K562 (cell line): ENCODE results near the gene HEMK1. TPM values are rescaled to one million over a fixed set of nuclear protein-coding genes. Genes with fewer than 3 reads are reported as not detected.

Source experiments
- ATAC-seq: fragments of 200-7000 bp; cut with Tn5 transposase; 3 replicates; pipeline ENCODE4 v1.9.1; 2020; ENCODE audit warnings: moderate library complexity
- BruUV-seq: library from RNA; stranded (reverse); fragments of 400-500 nt; replicated peaks from 2 replicates; lab custom pipeline; 2021; lab: Mats Ljungman, UMichigan
- CTCF ChIA-PET: fragments of 300-600 bp; formaldehyde crosslinking; extraction: SDS; loops from one replicate; lab custom pipeline; 2021; ENCODE audit warnings: low intra/inter-chr PET ratio; lab: Yijun Ruan, JAX
- POLR2A ChIA-PET: fragments of 300-600, 350-650 bp; sonication (Branson Sonifier 250); formaldehyde crosslinking; extraction: SDS; loops from one replicate; lab custom pipeline; 2021; ENCODE audit warnings: antibody characterized with exemption, inconsistent platforms; lab: Yijun Ruan, JAX
- DNase-seq, 4 experiments: peaks; one replicate each; pipeline versions ENCODE4 v3.0.0 to v3.0.0-alpha.2; 2011 to 2018; ENCODE audit warnings: low spot score in 3 of 4, mixed read lengths in 3 of 4; ENCODE audit errors: extremely low read depth in 1 of 4
- FAIRE-seq: peaks from 2 replicates; lab custom pipeline; 2011; peaks lifted over from hg19 to GRCh38; lab: Jason Lieb, UNC
- H2AFZ ChIP-seq: 2 replicates; pipeline ENCODE4 v1.6.0; 2011; ENCODE audit warnings: low read depth, low read length, control low read depth, inconsistent platforms
- H3K27ac ChIP-seq: fragments of 200-600 bp; 3 replicates; pipeline ENCODE4 v1.8.0; 2011; ENCODE audit warnings: low read depth, mild to moderate bottlenecking, control low read depth, inconsistent platforms, low read length, moderate library complexity, mixed read lengths; ENCODE audit errors: extremely low read depth
- H3K27me3 ChIP-seq, 2 experiments: fragments of 300-600 bp in 1 of 2; 2 replicates in 1 of 2; 3 replicates in 1 of 2; pipeline versions ENCODE4 v1.6.0 to v1.8.0; 2011; ENCODE audit warnings: inconsistent platforms in 2 of 2, low read length in 2 of 2, mild to moderate bottlenecking in 1 of 2, mixed read lengths in 1 of 2, moderate library complexity in 1 of 2; ENCODE audit not compliant: control insufficient read depth in 2 of 2, insufficient read depth in 2 of 2
- H3K36me3 ChIP-seq: fragments of 300-600 bp; 3 replicates; pipeline ENCODE4 v1.8.0; 2011; ENCODE audit warnings: mild to moderate bottlenecking, low read length, inconsistent platforms; ENCODE audit not compliant: control insufficient read depth, insufficient read depth
- H3K4me1 ChIP-seq, 2 experiments: fragments of 200-600 bp in 1 of 2; replicated peaks in 1 of 2; 2 replicates in 1 of 2; 3 replicates in 1 of 2; pipeline versions ENCODE4 v1.5.1 to v1.8.0; 2011; ENCODE audit warnings: inconsistent platforms in 2 of 2, low read length in 2 of 2, mild to moderate bottlenecking in 1 of 2, mixed read lengths in 1 of 2, moderate library complexity in 1 of 2; ENCODE audit not compliant: control insufficient read depth in 2 of 2, insufficient read depth in 2 of 2
- H3K4me2 ChIP-seq: 2 replicates; pipeline ENCODE4 v1.6.1; 2011; ENCODE audit warnings: low read length, control low read depth, inconsistent platforms, mixed read lengths; ENCODE audit not compliant: insufficient read depth
- H3K4me3 ChIP-seq: fragments of 200-600 bp; sonication (generic), shearing (Covaris generic); 2 replicates; pipeline ENCODE4 v1.5.1; 2016; ENCODE audit warnings: control low read depth, inconsistent platforms
- H3K79me2 ChIP-seq: fragments of 200-600 bp; 3 replicates; pipeline ENCODE4 v1.8.0; 2011; ENCODE audit warnings: low read length, inconsistent platforms; ENCODE audit not compliant: control insufficient read depth, insufficient read depth
- H3K9ac ChIP-seq, 2 experiments: 2 replicates each; pipeline versions ENCODE4 v1.6.0 to v1.6.1; 2011; ENCODE audit warnings: low read depth in 2 of 2, low read length in 2 of 2, control low read depth in 1 of 2, inconsistent platforms in 1 of 2, mild to moderate bottlenecking in 1 of 2, mixed read lengths in 1 of 2; ENCODE audit not compliant: insufficient read depth in 1 of 2
- H3K9me1 ChIP-seq: one replicate; pipeline ENCODE4 v1.6.0; 2011; ENCODE audit warnings: inconsistent platforms, mild to moderate bottlenecking, low read length, moderate library complexity; ENCODE audit not compliant: control insufficient read depth, insufficient read depth
- H3K9me3 ChIP-seq: replicated peaks from 2 replicates; pipeline ENCODE4 v1.5.1; 2011; ENCODE audit warnings: low read depth, low read length, inconsistent platforms; ENCODE audit not compliant: control insufficient read depth, insufficient read depth
- H4K20me1 ChIP-seq: replicated peaks from 2 replicates; pipeline ENCODE4 v1.6.1; 2011; ENCODE audit warnings: low read length, inconsistent platforms, mixed read lengths; ENCODE audit not compliant: control insufficient read depth, insufficient read depth
- ATF1 ChIP-seq, 2 experiments: fragments of 450-650 bp in 1 of 2; IDR thresholded peaks; 2 replicates each; pipeline ENCODE4 v1.6.1; 2016; ENCODE audit warnings: missing compliant biosample characterization in 1 of 2, missing genetic modification characterization in 1 of 2
- CBX2 ChIP-seq: fragments of 200-600 bp; sonication (generic); IDR thresholded peaks from one replicate; pipeline ENCODE4 v1.6.1; 2012; ENCODE audit warnings: mild to moderate bottlenecking, low read length, inconsistent platforms; ENCODE audit not compliant: insufficient read depth, poor library complexity, severe bottlenecking
- CEBPB ChIP-seq: fragments of 450-650 bp; IDR thresholded peaks from 2 replicates; pipeline ENCODE4 v1.6.1; 2016; ENCODE audit warnings: missing genetic modification characterization, missing compliant biosample characterization
- DPF2 ChIP-seq: fragments of 450-650 bp; IDR thresholded peaks from 2 replicates; pipeline ENCODE4 v1.6.1; 2016
- ETV5 ChIP-seq: sonication (generic); formaldehyde crosslinking; IDR thresholded peaks from 2 replicates; pipeline ENCODE4 v1.4.0; 2020; ENCODE audit warnings: low read depth, mild to moderate bottlenecking, missing genetic modification reagents
- MAFG ChIP-seq: fragments of 450-650 bp; conservative IDR thresholded peaks from 2 replicates; pipeline ENCODE4 v1.6.1; 2016; ENCODE audit warnings: missing genetic modification characterization, missing compliant biosample characterization
- NUFIP1 ChIP-seq: fragments of 450-650 bp; IDR thresholded peaks from 2 replicates; pipeline ENCODE4 v1.6.1; 2018; ENCODE audit not compliant: partially characterized antibody
- PPARD ChIP-seq: fragments of 250-450 bp; sonication (Bioruptor Pico); IDR thresholded peaks from 2 replicates; pipeline ENCODE4 v1.8.0; 2022; ENCODE audit warnings: inconsistent platforms, mild to moderate bottlenecking, moderate library complexity
- RUNX1 ChIP-seq: sonication (generic); IDR thresholded peaks from 2 replicates; pipeline ENCODE4 v1.6.1; 2016; ENCODE audit warnings: antibody characterized with exemption, low read depth
- TEAD4 ChIP-seq, 2 experiments: sonication (generic) in 1 of 2; formaldehyde crosslinking in 1 of 2; IDR thresholded peaks; 2 replicates each; pipeline versions ENCODE4 v1.6.1 to v1.8.0; 2012 to 2022; ENCODE audit warnings: borderline replicate concordance in 1 of 2, inconsistent platforms in 1 of 2, low read length in 1 of 2, mild to moderate bottlenecking in 1 of 2, missing genetic modification reagents in 1 of 2
- THRAP3 ChIP-seq: fragments of 450-650 bp; IDR thresholded peaks from 2 replicates; pipeline ENCODE4 v1.6.1; 2016; ENCODE audit warnings: mild to moderate bottlenecking, inconsistent platforms, borderline replicate concordance
- ZNF174 ChIP-seq: fragments of 250-450 bp; sonication (Bioruptor Pico); IDR thresholded peaks from 2 replicates; pipeline ENCODE4 v1.4.0; 2020; ENCODE audit warnings: mild to moderate bottlenecking
- ZNF408 ChIP-seq: fragments of 250-450 bp; sonication (Bioruptor Pico); IDR thresholded peaks from 2 replicates; pipeline ENCODE4 v1.4.0; 2020; ENCODE audit warnings: low read depth, mild to moderate bottlenecking, moderate library complexity
- ZNF717 ChIP-seq: fragments of 250-450 bp; sonication (Bioruptor Pico); IDR thresholded peaks from 2 replicates; pipeline ENCODE4 v1.5.0; 2021
- ZNF76 ChIP-seq: fragments of 250-450 bp; sonication (Bioruptor Pico); IDR thresholded peaks from 2 replicates; pipeline ENCODE4 v1.4.0; 2020; ENCODE audit warnings: mild to moderate bottlenecking, moderate library complexity, borderline replicate concordance
- whole genome bisulfite sequencing: fragments of 100-300 bp; shearing (Covaris generic); methylation state at CpG from one replicate; pipeline ENCODE4 v1.1.6; 2016; ENCODE audit warnings: low coverage, mixed read lengths; ENCODE audit not compliant: insufficient coverage; ENCODE audit errors: missing lambda C conversion rate; 5-methylcytosine and 5-hydroxymethylcytosine counted together
- in situ Hi-C: fragments of 300-500 bp; cut with MboI; formaldehyde crosslinking; loops from 4 replicates; pipeline ENCODE4 v1.15.0; 2018; ENCODE audit warnings: inconsistent platforms, mixed read lengths
- intact Hi-C: fragments of 100-400 bp; cut with micrococcal nuclease; formaldehyde crosslinking; loops from 2 replicates; pipeline ENCODE4 v1.14.2; 2022
- polyA plus RNA-seq, 8 experiments: library from polyadenylated mRNA; depleted of rRNA in 4 of 8; stranded (reverse) in 5 of 8; unstranded in 3 of 8; fragments of >200 nt; fragmentation: Nextera tagmentation in 2 of 8; fragmentation: Illumina TruSeq in 1 of 8; extraction: Ambion mirVana in 2 of 8; extraction: Trizol in 1 of 8; gene quantifications; 2 replicates each; pipeline versions ENCODE4 v1.2.1 to v1.2.3, GENCODE V29; 2011 to 2014; ENCODE audit warnings: inconsistent platforms in 1 of 8, missing spikeins in 1 of 8
- total RNA-seq, 7 experiments: library from RNA; depleted of rRNA in 6 of 7; stranded (reverse); fragments of >200 nt in 6 of 7; fragmentation: Illumina TruSeq in 2 of 7; extraction: Trizol in 2 of 7; gene quantifications; 2 replicates each; pipeline versions ENCODE4 v1.2.1 to v1.2.3, GENCODE V29; 2011 to 2021; ENCODE audit warnings: low replicate concordance in 1 of 7
- TF ChIP-seq, protein P1 (sequence below): sonication (generic); formaldehyde crosslinking; IDR thresholded peaks from 2 replicates; pipeline ENCODE4 v1.8.0; 2022; ENCODE audit warnings: mild to moderate bottlenecking, missing genetic modification reagents
- TF ChIP-seq, protein P2 (sequence below), 2 experiments: fragments of 450-650 bp; IDR thresholded peaks; 2 replicates each; pipeline ENCODE4 v1.6.1; 2016
- TF ChIP-seq, protein P3 (sequence below): fragments of 150-350 bp; conservative IDR thresholded peaks from 2 replicates; pipeline ENCODE4 v1.6.1; 2014; ENCODE audit warnings: low read length
- TF ChIP-seq, protein P4 (sequence below): fragments of 450-650 bp; formaldehyde crosslinking; IDR thresholded peaks from 2 replicates; pipeline ENCODE4 v1.4.0; 2022; ENCODE audit warnings: missing genetic modification characterization

HEMK1 gene
- total and polyA plus RNA-seq, 9 of the 15 experiments (the other 6 are each of a cell fraction or from before 2014, with no cell fraction given), result 2.0 to 16.8 (median 11.4) TPM

DNA sequence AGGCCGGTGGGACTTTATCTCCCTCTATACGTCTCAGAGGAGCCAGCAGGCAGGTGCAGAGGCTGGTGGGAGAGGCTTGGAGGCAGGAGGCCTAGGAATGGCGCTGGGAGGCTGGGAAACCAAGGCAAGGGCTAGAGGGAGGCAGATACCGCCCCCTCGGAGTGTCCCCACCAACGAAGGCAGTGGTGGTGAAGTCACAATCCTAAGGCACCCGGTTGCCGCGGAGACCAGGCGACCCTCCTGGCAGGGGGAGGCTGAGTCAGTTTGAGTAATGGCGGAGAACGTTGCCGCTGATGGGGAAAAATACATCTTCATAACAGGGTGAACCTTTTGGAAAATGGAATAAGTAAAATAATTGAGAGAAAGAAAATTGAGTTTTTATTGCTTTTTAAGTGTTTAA is 36.0 kb upstream of the HEMK1 start:
- BruUV-seq, result no TSS peak
- DNase-seq, result no peak
- no peak for ATAC-seq
- H3K27ac ChIP-seq, result no peak overlapping the region
- intact Hi-C loops, result no loop called here
- H3K4me1 ChIP-seq, result peaks cover 10 to 41% of the 10 kb centered on the region in 2 experiments; a peak in 4 of 5 replicates
- no peaks in the 10 kb centered on the region for H3K9me3 ChIP-seq
- H3K9me1 ChIP-seq, result no peaks in the 10 kb centered on the region
- FAIRE-seq, result no peak
- H4K20me1 ChIP-seq, result no peaks in the 10 kb centered on the region
- H2AFZ ChIP-seq, result no peak overlapping the region
- ChIA-PET CTCF (no interaction called here), POLR2A (no interaction called here)
- H3K4me2 ChIP-seq, result no peak overlapping the region
- H3K36me3 ChIP-seq, result no peaks in the 10 kb centered on the region
- no peak overlapping the region; a peak in 1 of 4 replicates for H3K9ac ChIP-seq
- no peak overlapping the region for H3K4me3 ChIP-seq
- H3K27me3 ChIP-seq, result no peaks in the 10 kb centered on the region
- TF ChIP-seq, protein P1, sequence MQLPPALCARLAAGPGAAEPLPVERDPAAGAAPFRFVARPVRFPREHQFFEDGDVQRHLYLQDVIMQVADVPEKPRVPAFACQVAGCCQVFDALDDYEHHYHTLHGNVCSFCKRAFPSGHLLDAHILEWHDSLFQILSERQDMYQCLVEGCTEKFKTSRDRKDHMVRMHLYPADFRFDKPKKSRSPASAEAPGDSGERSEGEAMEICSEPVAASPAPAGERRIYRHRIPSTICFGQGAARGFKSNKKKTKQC (CRISPR knock-in tag), result no peak
- TF ChIP-seq ETV5 (CRISPR knock-in tag), result no peak
- TF ChIP-seq ZNF76, result no peak
- no peak for TF ChIP-seq ZNF174 (CRISPR knock-in tag)
- no peak for TF ChIP-seq NUFIP1
- no peak for TF ChIP-seq THRAP3
- no peak for TF ChIP-seq ATF1 (CRISPR knock-in tag; IDR thresholded peaks at IDR 0.05)
- no peak for TF ChIP-seq ATF1 (tag; IDR thresholded peaks at IDR 0.05)
- no peak for TF ChIP-seq RUNX1
- no peak for TF ChIP-seq CBX2
- TF ChIP-seq ZNF408 (CRISPR knock-in tag), result no peak
- TF ChIP-seq, protein P2, sequence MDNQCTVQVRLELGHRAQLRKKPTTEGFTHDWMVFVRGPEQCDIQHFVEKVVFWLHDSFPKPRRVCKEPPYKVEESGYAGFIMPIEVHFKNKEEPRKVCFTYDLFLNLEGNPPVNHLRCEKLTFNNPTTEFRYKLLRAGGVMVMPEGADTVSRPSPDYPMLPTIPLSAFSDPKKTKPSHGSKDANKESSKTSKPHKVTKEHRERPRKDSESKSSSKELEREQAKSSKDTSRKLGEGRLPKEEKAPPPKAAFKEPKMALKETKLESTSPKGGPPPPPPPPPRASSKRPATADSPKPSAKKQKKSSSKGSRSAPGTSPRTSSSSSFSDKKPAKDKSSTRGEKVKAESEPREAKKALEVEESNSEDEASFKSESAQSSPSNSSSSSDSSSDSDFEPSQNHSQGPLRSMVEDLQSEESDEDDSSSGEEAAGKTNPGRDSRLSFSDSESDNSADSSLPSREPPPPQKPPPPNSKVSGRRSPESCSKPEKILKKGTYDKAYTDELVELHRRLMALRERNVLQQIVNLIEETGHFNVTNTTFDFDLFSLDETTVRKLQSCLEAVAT (IDR thresholded peaks at IDR 0.05), result no peak
- TF ChIP-seq DPF2, result no peak
- no peak for TF ChIP-seq TEAD4 (IDR thresholded peaks at IDR 0.05; ENCODE audit: low read length)
- no peak for TF ChIP-seq TEAD4 (CRISPR knock-in tag; IDR thresholded peaks at IDR 0.05; ENCODE audit: borderline replicate concordance)
- no peak for TF ChIP-seq ZNF717 (CRISPR knock-in tag)
- TF ChIP-seq PPARD, result no peak
- no peak for TF ChIP-seq MAFG (tag)
- TF ChIP-seq, protein P3, sequence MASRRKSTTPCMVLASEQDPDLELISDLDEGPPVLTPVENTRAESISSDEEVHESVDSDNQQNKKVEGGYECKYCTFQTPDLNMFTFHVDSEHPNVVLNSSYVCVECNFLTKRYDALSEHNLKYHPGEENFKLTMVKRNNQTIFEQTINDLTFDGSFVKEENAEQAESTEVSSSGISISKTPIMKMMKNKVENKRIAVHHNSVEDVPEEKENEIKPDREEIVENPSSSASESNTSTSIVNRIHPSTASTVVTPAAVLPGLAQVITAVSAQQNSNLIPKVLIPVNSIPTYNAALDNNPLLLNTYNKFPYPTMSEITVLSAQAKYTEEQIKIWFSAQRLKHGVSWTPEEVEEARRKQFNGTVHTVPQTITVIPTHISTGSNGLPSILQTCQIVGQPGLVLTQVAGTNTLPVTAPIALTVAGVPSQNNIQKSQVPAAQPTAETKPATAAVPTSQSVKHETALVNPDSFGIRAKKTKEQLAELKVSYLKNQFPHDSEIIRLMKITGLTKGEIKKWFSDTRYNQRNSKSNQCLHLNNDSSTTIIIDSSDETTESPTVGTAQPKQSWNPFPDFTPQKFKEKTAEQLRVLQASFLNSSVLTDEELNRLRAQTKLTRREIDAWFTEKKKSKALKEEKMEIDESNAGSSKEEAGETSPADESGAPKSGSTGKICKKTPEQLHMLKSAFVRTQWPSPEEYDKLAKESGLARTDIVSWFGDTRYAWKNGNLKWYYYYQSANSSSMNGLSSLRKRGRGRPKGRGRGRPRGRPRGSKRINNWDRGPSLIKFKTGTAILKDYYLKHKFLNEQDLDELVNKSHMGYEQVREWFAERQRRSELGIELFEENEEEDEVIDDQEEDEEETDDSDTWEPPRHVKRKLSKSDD, result no peak
- TF ChIP-seq, protein P4, sequence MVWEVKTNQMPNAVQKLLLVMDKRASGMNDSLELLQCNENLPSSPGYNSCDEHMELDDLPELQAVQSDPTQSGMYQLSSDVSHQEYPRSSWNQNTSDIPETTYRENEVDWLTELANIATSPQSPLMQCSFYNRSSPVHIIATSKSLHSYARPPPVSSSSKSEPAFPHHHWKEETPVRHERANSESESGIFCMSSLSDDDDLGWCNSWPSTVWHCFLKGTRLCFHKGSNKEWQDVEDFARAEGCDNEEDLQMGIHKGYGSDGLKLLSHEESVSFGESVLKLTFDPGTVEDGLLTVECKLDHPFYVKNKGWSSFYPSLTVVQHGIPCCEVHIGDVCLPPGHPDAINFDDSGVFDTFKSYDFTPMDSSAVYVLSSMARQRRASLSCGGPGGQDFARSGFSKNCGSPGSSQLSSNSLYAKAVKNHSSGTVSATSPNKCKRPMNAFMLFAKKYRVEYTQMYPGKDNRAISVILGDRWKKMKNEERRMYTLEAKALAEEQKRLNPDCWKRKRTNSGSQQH (CRISPR knock-in tag), result no peak
- TF ChIP-seq CEBPB (tag), result no peak
- in situ Hi-C loops, result no loop called here
- H3K79me2 ChIP-seq, result no peaks in the 10 kb centered on the region
- WGBS, result 53% methylated on average over 7 of the region's 13 CpGs
